Stomach (tissue), 9 donors: ENCODE measurements around the gene NSF. TPM values are rescaled to one million over a fixed set of nuclear protein-coding genes. Genes with fewer than 3 reads are reported as not detected.

Experiments used
- DNase-seq, 2 donors: peaks; one replicate each; pipeline versions ENCODE4 v3.0.0 to v3.0.0-alpha.2; 2013 to 2019
- H3K27ac ChIP-seq, 5 donors: fragments of 200-600 bp in 4 of 5; sonication (generic) in 4 of 5; one replicate each; pipeline ENCODE4 v1.5.1; 2013 to 2019; ENCODE audit warnings: mild to moderate bottlenecking in 1 of 5, moderate library complexity in 1 of 5
- H3K27me3 ChIP-seq, 3 donors: fragments of 200-600 bp; sonication (generic); one replicate each; pipeline ENCODE4 v1.5.1; 2017 to 2019; ENCODE audit warnings: mixed run types in 1 of 3
- H3K36me3 ChIP-seq, 4 donors: fragments of 200-600 bp; sonication (generic); 1 replicate in 3 of 4; 2 replicates in 1 of 4; pipeline ENCODE4 v1.5.1; 2016 to 2019
- H3K4me1 ChIP-seq, 4 donors: fragments of 200-600 bp; sonication (generic); one replicate each; pipeline ENCODE4 v1.5.1; 2016 to 2019
- H3K4me3 ChIP-seq, 4 donors: fragments of 200-600 bp; sonication (generic) in 3 of 4; one replicate each; pipeline ENCODE4 v1.5.1; 2016 to 2019; ENCODE audit warnings: mild to moderate bottlenecking in 1 of 4
- H3K9me3 ChIP-seq, 4 donors: fragments of 200-600 bp; sonication (generic); one replicate each; pipeline ENCODE4 v1.5.1; 2016 to 2019
- CTCF ChIP-seq, 7 experiments: fragments of 450-650 bp in 4 of 7; fragments of 200-600 bp in 3 of 7; sonication (generic) in 3 of 7; IDR thresholded peaks; one replicate each; pipeline ENCODE4 v1.5.1; 2016 to 2019; ENCODE audit warnings: antibody characterized with exemption in 7 of 7, control low read depth in 2 of 7, mild to moderate bottlenecking in 1 of 7
- EP300 ChIP-seq: sonication (generic); formaldehyde crosslinking; IDR thresholded peaks from one replicate; pipeline ENCODE4 v1.6.1; 2017; ENCODE audit warnings: antibody characterized with exemption
- POLR2A ChIP-seq, 4 donors: fragments of 450-650 bp; IDR thresholded peaks; one replicate each; pipeline ENCODE4 v1.6.1; 2016; ENCODE audit warnings: antibody characterized with exemption in 4 of 4, control low read depth in 2 of 4, mild to moderate bottlenecking in 1 of 4, moderate library complexity in 1 of 4
- POLR2AphosphoS5 ChIP-seq, 3 donors: sonication (generic); formaldehyde crosslinking; IDR thresholded peaks; one replicate each; pipeline ENCODE4 v1.6.1; 2016; ENCODE audit warnings: antibody characterized with exemption in 3 of 3
- WGBS, 5 donors: extraction: QIAGEN DNeasy Blood & Tissue Kit in 3 of 5; methylation state at CpG; one replicate each; pipeline versions ENCODE4 v1.1.5 to v1.1.7; 2013 to 2018; 5-methylcytosine and 5-hydroxymethylcytosine counted together
- intact Hi-C: fragments of 100-400 bp; cut with DNase I; formaldehyde crosslinking; loops from one replicate; pipeline ENCODE4 v1.15.1; 2023; ENCODE audit warnings: low total_unique reads
- polyA plus RNA-seq, 3 donors: library from polyadenylated mRNA; stranded (reverse); fragments of 200-250 nt; gene quantifications; one replicate each; pipeline ENCODE4 v1.2.3, GENCODE V29; 2013
- total RNA-seq, 5 donors: library from RNA; depleted of rRNA; stranded (reverse); fragments of >200 nt; gene quantifications; one replicate each; pipeline versions ENCODE4 v1.1.0 to v1.2.3, GENCODE V29; 2014 to 2016
- donor health status: healthy with polysubstance abuse.
- donor health status: Bipolar disorder and iron deficiency.
- donor health status: healthy.

NSF gene
- total and polyA plus RNA-seq, 8 donors = 7.0 to 75.2 (median 16.3) TPM

DNA sequence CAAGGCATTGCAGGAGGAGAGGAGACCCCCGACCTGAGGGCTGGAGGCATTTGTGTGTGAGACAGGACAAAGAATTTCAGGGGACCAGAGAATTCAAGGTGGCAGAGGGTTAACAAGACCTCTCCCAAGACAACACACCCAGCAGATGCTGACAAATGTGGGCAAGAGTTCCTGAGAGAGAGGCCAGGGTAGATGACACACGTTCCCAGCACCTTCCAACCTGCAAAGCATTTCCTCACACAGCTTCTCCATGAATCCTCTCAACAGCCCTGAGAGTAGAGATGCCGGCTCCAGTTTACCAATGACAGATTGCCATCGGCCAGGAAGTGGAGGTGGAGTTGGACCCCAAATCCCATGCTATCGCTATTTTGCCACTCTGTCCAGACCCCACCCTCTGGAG, 203.1 kb downstream of the NSF start:
- no peak for DNase-seq
- TF ChIP-seq POLR2AphosphoS5 (IDR thresholded peaks at IDR 0.05) (no peak), POLR2A (IDR thresholded peaks at IDR 0.05) (no peak), CTCF (IDR thresholded peaks at IDR 0.05) (no peak), EP300 (no peak)
- Histone ChIP-seq H3K4me1 (no peaks in the 10 kb centered on the region), H3K36me3 (no peaks in the 10 kb centered on the region), H3K4me3 (no peak overlapping the region), H3K27ac (no peak overlapping the region), H3K27me3 (peaks cover 0 to 67% (median 13%) of the 10 kb centered on the region in 3 donors), H3K9me3 (peaks cover 0 to 10% (median 0%) of the 10 kb centered on the region in 4 donors)
- 41 to 62% (median 59%) methylated on average over 5 of the region's 5 CpGs for WGBS, 5 donors
- intact Hi-C loops = no loop called here

DNA sequence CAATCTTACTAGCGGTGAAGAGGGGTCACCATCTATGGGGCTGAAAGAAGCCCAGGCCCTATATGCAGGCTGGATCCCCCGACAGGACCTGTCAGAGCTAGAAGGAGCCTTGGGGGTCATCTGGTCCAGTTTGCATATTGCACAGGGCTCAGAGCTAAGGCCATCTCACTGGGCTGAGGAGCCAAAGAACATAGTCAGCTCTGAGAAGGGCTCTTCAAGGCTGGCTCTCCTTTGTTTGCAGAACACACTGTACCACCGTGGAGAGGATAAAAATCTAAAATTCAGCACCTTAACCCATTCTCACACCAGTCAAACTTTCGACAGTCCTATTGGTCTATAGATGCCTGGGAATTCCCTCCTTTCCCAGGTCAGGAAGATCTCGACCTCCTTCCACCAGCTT, 203.8 kb downstream of the NSF start:
- H3K27ac ChIP-seq = no peak overlapping the region
- H3K4me3 ChIP-seq = no peak overlapping the region
- intact Hi-C loops = no loop called here
- no peaks in the 10 kb centered on the region for H3K4me1 ChIP-seq
- no peak for DNase-seq
- H3K27me3 ChIP-seq = peaks cover 0 to 67% (median 13%) of the 10 kb centered on the region in 3 donors
- no peaks in the 10 kb centered on the region for H3K36me3 ChIP-seq
- peaks cover 0 to 6% (median 0%) of the 10 kb centered on the region in 4 donors for H3K9me3 ChIP-seq
- 62 to 77% (median 63%) methylated on average over 5 of the region's 5 CpGs for WGBS, 5 donors
- TF ChIP-seq POLR2AphosphoS5 (IDR thresholded peaks at IDR 0.05) (no peak), CTCF (IDR thresholded peaks at IDR 0.05) (no peak), POLR2A (IDR thresholded peaks at IDR 0.05) (no peak), EP300 (no peak)

DNA sequence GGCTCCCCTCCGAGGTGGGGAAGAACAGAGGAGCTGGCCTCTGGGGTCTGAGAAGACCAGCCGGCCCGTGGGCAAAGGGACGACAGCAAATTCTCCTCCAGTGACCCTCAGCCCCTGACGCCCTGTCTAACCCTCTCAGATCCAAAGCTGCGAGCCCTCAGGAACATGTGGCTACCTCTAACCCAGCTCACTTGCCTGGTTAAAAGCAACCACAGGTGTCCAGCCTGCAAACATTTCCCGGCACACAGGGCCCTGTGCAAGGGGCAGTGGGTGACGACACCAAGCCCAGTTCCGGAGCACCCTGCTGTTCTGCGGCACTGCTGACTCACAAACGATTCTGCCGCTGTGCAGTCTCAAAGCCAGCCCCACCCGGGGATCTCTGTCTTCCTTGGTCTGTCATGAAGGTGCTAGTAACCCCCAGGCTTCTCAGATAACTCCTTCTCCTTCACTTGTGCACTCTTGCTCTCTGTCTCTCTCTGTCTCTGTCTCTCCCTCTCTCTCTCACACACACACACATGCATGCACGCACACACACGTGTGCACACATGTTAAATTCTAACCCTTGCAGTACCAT, 205.0 kb downstream of the NSF start:
- no peak for DNase-seq
- Histone ChIP-seq H3K4me1 (no peaks in the 10 kb centered on the region), H3K9me3 (no peaks in the 10 kb centered on the region), H3K27me3 (peaks cover 0 to 56% (median 13%) of the 10 kb centered on the region in 3 donors), H3K4me3 (no peak overlapping the region), H3K36me3 (no peaks in the 10 kb centered on the region), H3K27ac (no peak overlapping the region)
- intact Hi-C loops = no loop called here
- WGBS, 5 donors = 59 to 71% (median 65%) methylated on average over 14 to 15 of the region's 15 CpGs
- TF ChIP-seq POLR2A (IDR thresholded peaks at IDR 0.05) = no peak
- TF ChIP-seq CTCF (IDR thresholded peaks at IDR 0.05) = no peak
- TF ChIP-seq POLR2AphosphoS5 (IDR thresholded peaks at IDR 0.05) = no peak
- no peak for TF ChIP-seq EP300

DNA sequence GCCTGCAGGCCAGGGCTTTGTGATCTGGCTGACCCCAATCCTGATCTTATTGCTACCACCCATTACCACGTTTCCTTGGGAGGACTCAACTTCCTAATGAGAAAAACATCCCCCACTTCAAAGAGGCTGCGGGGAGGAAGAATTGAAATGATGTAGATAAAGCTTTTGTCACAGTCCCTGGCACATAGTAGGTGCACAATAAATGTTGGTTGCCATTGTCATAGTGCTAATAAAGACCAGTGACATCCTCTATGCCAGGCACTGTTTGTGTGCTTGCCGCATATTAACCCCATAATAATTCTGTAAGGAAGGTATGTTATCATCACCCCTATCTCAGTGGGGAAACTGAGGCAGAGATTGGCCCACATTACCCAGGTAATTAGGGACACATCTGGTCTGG, 205.6 kb downstream of the NSF start:
- no peak for DNase-seq
- H3K36me3 ChIP-seq = no peaks in the 10 kb centered on the region
- no peak for TF ChIP-seq EP300
- no peak for TF ChIP-seq POLR2AphosphoS5 (IDR thresholded peaks at IDR 0.05)
- TF ChIP-seq CTCF (IDR thresholded peaks at IDR 0.05) = no peak
- TF ChIP-seq POLR2A (IDR thresholded peaks at IDR 0.05) = no peak
- no peak overlapping the region for H3K27ac ChIP-seq
- no peaks in the 10 kb centered on the region for H3K9me3 ChIP-seq
- WGBS, 5 donors = 62 to 78% (median 65%) methylated on average over 3 of the region's 3 CpGs
- intact Hi-C loops = no loop called here
- H3K4me3 ChIP-seq = no peak overlapping the region
- H3K27me3 ChIP-seq = peaks cover 0 to 50% (median 13%) of the 10 kb centered on the region in 3 donors
- no peaks in the 10 kb centered on the region for H3K4me1 ChIP-seq
